ENCODE results near the gene DNM1L.

DNA sequence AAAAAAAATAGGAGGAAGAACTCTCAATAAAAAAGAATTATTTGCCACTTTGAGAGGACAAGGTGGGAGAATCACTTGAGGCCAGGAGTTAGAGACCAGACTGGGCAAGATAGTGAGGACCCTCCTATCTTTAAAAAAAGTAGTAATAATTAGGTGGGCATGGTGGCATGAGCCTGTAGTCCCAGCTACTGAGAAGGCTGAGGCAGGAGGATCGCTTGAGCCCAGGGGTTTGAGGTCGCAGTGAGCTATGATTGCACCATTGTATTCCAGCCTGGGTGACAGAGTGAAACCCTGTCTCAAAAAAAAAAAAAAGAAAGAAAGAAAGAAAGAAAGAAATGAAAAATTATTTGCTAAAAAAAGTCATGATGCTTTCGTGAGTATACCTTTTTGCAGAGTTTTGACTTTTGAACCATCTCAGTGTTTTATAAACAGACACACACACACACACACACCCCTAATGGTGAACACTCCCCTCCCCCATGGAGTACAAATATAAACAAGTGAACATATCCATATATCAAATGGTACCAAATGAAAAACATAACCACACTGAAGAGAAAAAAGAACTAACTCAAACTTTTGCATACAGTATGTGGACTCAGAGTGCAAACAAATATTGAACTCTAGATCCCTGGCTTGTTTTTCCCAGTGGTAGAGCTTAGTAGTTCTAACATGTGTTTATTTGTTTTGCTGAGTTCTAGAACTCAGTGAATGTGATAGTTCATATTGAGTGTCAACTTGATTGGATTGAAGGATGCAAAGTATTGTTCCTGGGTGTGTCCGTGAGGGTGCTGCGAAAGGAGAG lies 27.7 kb upstream of the DNM1L start:
- TF ChIP-seq EP300 (IDR thresholded peaks at IDR 0.05) (no peak), POLR2AphosphoS5 (IDR thresholded peaks at IDR 0.05) (no peak), POLR2A (IDR thresholded peaks at IDR 0.05; ENCODE audit: low read depth) (no peak)
- TF ChIP-seq, protein P1, sequence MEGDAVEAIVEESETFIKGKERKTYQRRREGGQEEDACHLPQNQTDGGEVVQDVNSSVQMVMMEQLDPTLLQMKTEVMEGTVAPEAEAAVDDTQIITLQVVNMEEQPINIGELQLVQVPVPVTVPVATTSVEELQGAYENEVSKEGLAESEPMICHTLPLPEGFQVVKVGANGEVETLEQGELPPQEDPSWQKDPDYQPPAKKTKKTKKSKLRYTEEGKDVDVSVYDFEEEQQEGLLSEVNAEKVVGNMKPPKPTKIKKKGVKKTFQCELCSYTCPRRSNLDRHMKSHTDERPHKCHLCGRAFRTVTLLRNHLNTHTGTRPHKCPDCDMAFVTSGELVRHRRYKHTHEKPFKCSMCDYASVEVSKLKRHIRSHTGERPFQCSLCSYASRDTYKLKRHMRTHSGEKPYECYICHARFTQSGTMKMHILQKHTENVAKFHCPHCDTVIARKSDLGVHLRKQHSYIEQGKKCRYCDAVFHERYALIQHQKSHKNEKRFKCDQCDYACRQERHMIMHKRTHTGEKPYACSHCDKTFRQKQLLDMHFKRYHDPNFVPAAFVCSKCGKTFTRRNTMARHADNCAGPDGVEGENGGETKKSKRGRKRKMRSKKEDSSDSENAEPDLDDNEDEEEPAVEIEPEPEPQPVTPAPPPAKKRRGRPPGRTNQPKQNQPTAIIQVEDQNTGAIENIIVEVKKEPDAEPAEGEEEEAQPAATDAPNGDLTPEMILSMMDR (IDR thresholded peaks at IDR 0.05), result no peak

All from esophagus muscularis mucosa (tissue), 4 donors.